CD4-positive, alpha-beta T cell treated with Interleukin-1 beta for 1 hour (primary cell): Measurements from ENCODE around the gene MPRIP.
A peak's percentile ranks its signal among the peaks of the same experiment; 100 is the strongest.

Source experiments
- DNase-seq, 2 donors: peaks; one replicate each; pipeline ENCODE4 v3.0.0-alpha.2; 2020 to 2022

MPRIP gene

GRCh38 chr17:17109256-17109655, 67.0 kb downstream of the MPRIP start:
- peak; percentile 21 to 27 for DNase-seq

GRCh38 chr17:17109907-17110306, 67.7 kb downstream of the MPRIP start:
- peak; percentile 61 to 63 for DNase-seq

- no peak for DNase-seq
These were observed 68.3 kb downstream of the MPRIP start for GRCh38 chr17:17110520-17110919.

GRCh38 chr17:17111401-17112393, 69.4 kb downstream of the MPRIP start:
- no peak for DNase-seq

- DNase-seq, result no peak
These were observed 70.5 kb downstream of the MPRIP start for GRCh38 chr17:17112628-17113200.

GRCh38 chr17:17114592-17115225, 72.5 kb downstream of the MPRIP start:
- no peak for DNase-seq

- DNase-seq, result no peak
These were observed 73.4 kb downstream of the MPRIP start for GRCh38 chr17:17115620-17116019.

- DNase-seq, result no peak
These were observed 74.1 kb downstream of the MPRIP start for GRCh38 chr17:17116406-17116805.

- no peak for DNase-seq
These were observed 75.7 kb downstream of the MPRIP start for GRCh38 chr17:17117923-17118322.

- no peak for DNase-seq
These were observed 76.1 kb downstream of the MPRIP start for GRCh38 chr17:17118399-17118798.

GRCh38 chr17:17119106-17119505, 76.8 kb downstream of the MPRIP start:
- no peak for DNase-seq

- DNase-seq, result peak; percentile 51 to 68
These were observed 77.3 kb downstream of the MPRIP start for GRCh38 chr17:17119533-17119932.

GRCh38 chr17:17120294-17120693, 78.0 kb downstream of the MPRIP start:
- no peak for DNase-seq

GRCh38 chr17:17120701-17121100, 78.4 kb downstream of the MPRIP start:
- DNase-seq, result no peak

- DNase-seq, result no peak
These were observed 78.9 kb downstream of the MPRIP start for GRCh38 chr17:17121162-17121561.

GRCh38 chr17:17122781-17123483, 80.7 kb downstream of the MPRIP start:
- DNase-seq, result no peak

- no peak for DNase-seq
These were observed 82.1 kb downstream of the MPRIP start for GRCh38 chr17:17124341-17124740.

GRCh38 chr17:17125136-17126084, 83.2 kb downstream of the MPRIP start:
- peak; percentile 12 to 41 for DNase-seq

- peak in 1 of 2 donors; percentile 22 for DNase-seq
These were observed 84.2 kb downstream of the MPRIP start for GRCh38 chr17:17126131-17127110.

- no peak for DNase-seq
These were observed 84.9 kb downstream of the MPRIP start for GRCh38 chr17:17127156-17127555.
